CD4-positive, CD25-positive, alpha-beta regulatory T cell (primary cell): ENCODE measurements around the gene MEI1. TPM values are rescaled to one million over a fixed set of nuclear protein-coding genes. Genes with fewer than 3 reads are reported as not detected.

Experiments
- ATAC-seq, 2 donors: fragments of 150-1000 bp; cut with Tn5 transposase; one replicate each; pipeline ENCODE4 v1.10.0; 2021; ENCODE audit warnings: low read depth in 2 of 2, moderate number of reproducible peaks in 2 of 2, moderate library complexity in 1 of 2
- DNase-seq, 3 donors: peaks; one replicate each; pipeline versions ENCODE4 v3.0.0 to v3.0.0-alpha.2; 2012 to 2022; ENCODE audit warnings: mixed read lengths in 1 of 3
- H3K27ac ChIP-seq: one replicate; pipeline ENCODE4 v1.7.0; 2013; ENCODE audit warnings: mild to moderate bottlenecking, low read length; ENCODE audit not compliant: insufficient read depth, poor library complexity, severe bottlenecking
- H3K27me3 ChIP-seq: one replicate; pipeline ENCODE4 v1.7.0; 2013; ENCODE audit warnings: low read length; ENCODE audit not compliant: control insufficient read depth, insufficient read depth
- H3K36me3 ChIP-seq: one replicate; pipeline ENCODE4 v1.7.0; 2013; ENCODE audit warnings: mild to moderate bottlenecking, low read length, moderate library complexity; ENCODE audit not compliant: control insufficient read depth, insufficient read depth
- H3K4me1 ChIP-seq: 2 replicates; pipeline ENCODE4 v1.7.0; 2013; ENCODE audit warnings: mild to moderate bottlenecking, low read length; ENCODE audit not compliant: insufficient read depth, control insufficient read depth, poor library complexity, severe bottlenecking
- H3K4me3 ChIP-seq: one replicate; pipeline ENCODE4 v1.7.0; 2013; ENCODE audit warnings: low read depth, mild to moderate bottlenecking, low read length, moderate library complexity
- H3K9me3 ChIP-seq, 2 experiments: 1 replicate in 1 of 2; 2 replicates in 1 of 2; pipeline ENCODE4 v1.7.0; 2013; ENCODE audit warnings: low read length in 2 of 2, mild to moderate bottlenecking in 1 of 2, moderate library complexity in 1 of 2; ENCODE audit not compliant: control insufficient read depth in 2 of 2
- H3K27ac Mint-ChIP-seq, 3 donors: one replicate each; pipeline ENCODE4 v1.8.0; 2020 to 2022; ENCODE audit warnings: mild to moderate bottlenecking in 3 of 3, mixed read lengths in 3 of 3, moderate library complexity in 2 of 3
- H3K27me3 Mint-ChIP-seq: one replicate; pipeline ENCODE4 v1.8.0; 2022; ENCODE audit warnings: mild to moderate bottlenecking, mixed read lengths
- H3K36me3 Mint-ChIP-seq: one replicate; pipeline ENCODE4 v1.8.0; 2020; ENCODE audit warnings: mixed read lengths
- H3K4me1 Mint-ChIP-seq, 4 donors: one replicate each; pipeline ENCODE4 v1.8.0; 2020 to 2022; ENCODE audit warnings: mixed read lengths in 4 of 4, mild to moderate bottlenecking in 1 of 4
- H3K4me3 Mint-ChIP-seq, 4 donors: one replicate each; pipeline ENCODE4 v1.8.0; 2020 to 2022; ENCODE audit warnings: mild to moderate bottlenecking in 4 of 4, mixed read lengths in 4 of 4, moderate library complexity in 3 of 4
- H3K9me3 Mint-ChIP-seq, 7 donors: one replicate each; pipeline ENCODE4 v1.8.0; 2020 to 2022; ENCODE audit warnings: mixed read lengths in 7 of 7, mild to moderate bottlenecking in 3 of 7, moderate library complexity in 2 of 7
- polyA plus RNA-seq, 4 donors: library from polyadenylated mRNA; unstranded; fragments of 300-500 nt; fragmentation: Illumina TruSeq; gene quantifications; one replicate each; pipeline ENCODE4 v1.2.3, GENCODE V29; 2021
- total RNA-seq: library from RNA; stranded (reverse); gene quantifications from one replicate; pipeline ENCODE4 v1.2.3, GENCODE V29; 2022

Gene MEI1
- total and polyA plus RNA-seq, 5 donors from 2014 or later = 106 to 288 (median 223) TPM

DNA sequence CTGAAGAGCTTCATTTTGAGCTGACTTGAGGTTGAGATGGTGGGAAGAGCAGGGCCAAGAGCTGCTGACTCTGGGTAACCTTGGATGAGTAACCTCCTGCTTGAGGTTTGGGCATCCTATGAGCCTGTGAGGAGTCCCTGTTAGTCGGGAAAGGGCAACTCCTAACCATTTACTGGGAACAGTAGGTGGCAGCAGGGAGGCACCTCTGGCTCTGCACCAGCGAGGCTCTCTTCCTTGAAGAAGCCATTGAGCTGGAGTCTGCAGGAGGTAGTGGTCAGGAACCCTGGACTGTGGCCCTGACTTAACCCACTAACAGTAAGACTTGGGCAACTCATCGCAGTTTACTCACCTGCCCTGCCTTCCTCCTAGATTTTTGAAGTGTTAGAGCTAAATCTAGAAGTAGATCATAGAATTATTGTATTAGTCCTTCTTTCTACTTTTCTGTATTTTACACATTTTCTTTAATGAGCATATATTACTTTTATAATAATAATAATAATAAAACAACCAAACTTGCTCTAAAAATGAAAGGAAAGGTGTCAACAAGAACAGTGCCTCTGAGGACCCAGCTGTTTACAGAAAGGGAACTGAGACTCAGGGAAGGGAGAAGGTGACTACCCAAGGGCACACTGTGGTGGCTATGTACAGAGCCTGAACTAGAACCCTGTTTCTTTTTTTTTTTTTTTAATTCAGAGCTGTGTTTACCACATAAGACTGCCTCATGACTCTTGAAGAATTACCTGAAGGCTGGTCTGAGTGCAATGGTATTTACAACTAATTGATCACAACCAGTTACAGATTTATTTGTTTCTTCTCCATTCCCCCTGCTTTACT is 47.5 kb downstream of the MEI1 start:
- no peak overlapping the region for H3K4me3 Mint-ChIP-seq
- peaks cover 0 to 6% (median 2%) of the 10 kb centered on the region in 4 donors for H3K4me1 Mint-ChIP-seq
- peak; percentile 25 to 66 (median 63) for DNase-seq
- H3K4me3 ChIP-seq = no peak overlapping the region
- H3K27me3 Mint-ChIP-seq = peaks cover 26% of the 10 kb centered on the region
- H3K36me3 Mint-ChIP-seq = no peaks in the 10 kb centered on the region
- peaks cover 5% of the 10 kb centered on the region for H3K4me1 ChIP-seq
- no peaks in the 10 kb centered on the region for H3K9me3 Mint-ChIP-seq
- H3K36me3 ChIP-seq = no peaks in the 10 kb centered on the region
- no peak overlapping the region for H3K27ac ChIP-seq
- H3K27ac Mint-ChIP-seq = no peak overlapping the region
- peak; percentile 70 to 83 for ATAC-seq
- no peaks in the 10 kb centered on the region for H3K9me3 ChIP-seq
- H3K27me3 ChIP-seq = no peaks in the 10 kb centered on the region

DNA sequence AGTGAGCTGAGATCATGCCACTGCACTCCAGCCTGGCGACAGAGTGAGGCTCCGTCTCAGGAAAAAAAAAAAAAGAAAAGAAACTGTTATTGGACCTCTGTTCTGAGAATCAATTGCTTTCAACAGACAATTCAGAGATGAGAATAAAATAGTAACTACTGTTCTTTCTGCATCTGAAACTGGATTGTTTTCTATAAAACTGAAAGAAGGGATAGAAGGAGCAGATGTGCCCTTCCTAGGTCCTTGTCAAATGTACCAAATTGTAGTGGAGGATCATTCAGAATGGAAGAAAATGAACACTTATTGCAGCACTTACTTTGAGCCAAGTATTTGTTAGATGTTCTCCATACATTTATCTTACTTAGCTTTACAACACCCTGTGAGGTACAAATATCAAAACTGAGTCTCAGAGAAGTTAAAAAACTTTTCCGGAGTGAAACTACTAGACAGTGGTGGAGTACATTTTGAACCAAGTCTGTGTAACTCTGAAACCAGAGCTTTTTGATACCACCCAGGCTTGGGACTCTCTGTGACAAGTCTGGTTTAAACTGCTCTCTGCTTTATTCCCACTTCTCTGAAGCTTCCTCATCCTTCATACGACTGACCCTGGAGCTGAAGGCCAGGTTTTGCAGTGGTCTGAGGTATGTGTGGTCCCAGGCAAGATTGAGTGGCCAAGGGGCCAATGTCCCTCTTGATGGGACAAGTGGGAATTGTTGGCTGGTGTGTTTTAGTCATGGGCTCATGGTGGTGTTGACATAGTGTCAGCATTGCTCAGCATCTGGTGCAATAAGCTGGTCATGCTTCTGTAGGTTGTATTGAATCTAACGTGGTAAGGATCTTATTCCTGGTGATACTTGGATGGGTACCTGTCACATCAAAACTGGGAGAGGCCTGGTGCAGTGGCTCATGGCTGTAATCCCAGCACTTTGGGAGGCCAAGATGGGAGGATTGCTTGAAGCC is 53.0 kb downstream of the MEI1 start:
- peak overlapping the region; percentile 28 to 72 (median 68) for H3K27ac Mint-ChIP-seq
- H3K27me3 ChIP-seq = no peaks in the 10 kb centered on the region
- no peaks in the 10 kb centered on the region for H3K36me3 Mint-ChIP-seq
- no peaks in the 10 kb centered on the region for H3K27me3 Mint-ChIP-seq
- H3K4me3 Mint-ChIP-seq = peak overlapping the region in 3 of 4 donors; percentile 21 to 58 (median 27)
- H3K4me1 Mint-ChIP-seq = peaks cover 0 to 7% (median 0%) of the 10 kb centered on the region in 4 donors
- no peaks in the 10 kb centered on the region for H3K36me3 ChIP-seq
- H3K9me3 Mint-ChIP-seq = no peaks in the 10 kb centered on the region
- no peak overlapping the region for H3K27ac ChIP-seq
- ATAC-seq (peak in 1 of 2 donors; percentile 24), DNase-seq (peak in 1 of 3 donors; percentile 15)
- no peaks in the 10 kb centered on the region for H3K4me1 ChIP-seq
- H3K9me3 ChIP-seq = no peaks in the 10 kb centered on the region
- peak overlapping the region; percentile 42 for H3K4me3 ChIP-seq

DNA sequence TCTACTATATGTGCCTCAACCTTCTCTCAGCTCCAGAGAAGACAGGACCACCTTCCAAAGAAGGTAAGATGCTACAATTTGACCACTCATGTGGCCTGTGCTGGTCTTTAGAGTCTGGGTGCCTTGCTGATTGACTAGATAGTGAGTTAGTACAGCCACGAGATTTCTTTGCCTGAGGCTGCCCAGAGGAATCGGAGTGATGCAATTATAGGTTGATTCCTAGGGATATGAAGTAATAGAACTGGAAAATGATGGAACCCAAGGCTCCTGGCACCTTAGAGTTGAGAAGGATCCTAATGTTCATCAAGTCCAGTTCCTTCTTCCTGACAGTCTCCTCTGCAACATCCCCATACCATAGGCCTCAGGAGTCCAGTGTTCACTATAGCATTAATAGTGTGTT is 54.7 kb downstream of the MEI1 start:
- peak overlapping the region in 1 of 4 donors; percentile 19 for H3K4me3 Mint-ChIP-seq
- H3K4me1 ChIP-seq = no peaks in the 10 kb centered on the region
- no peaks in the 10 kb centered on the region for H3K36me3 Mint-ChIP-seq
- DNase-seq (no peak), ATAC-seq (no peak)
- peak overlapping the region in 2 of 3 donors; percentile 11 to 17 for H3K27ac Mint-ChIP-seq
- no peaks in the 10 kb centered on the region for H3K9me3 Mint-ChIP-seq
- H3K27ac ChIP-seq = no peak overlapping the region
- no peaks in the 10 kb centered on the region for H3K36me3 ChIP-seq
- H3K9me3 ChIP-seq = no peaks in the 10 kb centered on the region
- no peaks in the 10 kb centered on the region for H3K27me3 Mint-ChIP-seq
- H3K4me3 ChIP-seq = no peak overlapping the region
- peaks cover 0 to 7% (median 0%) of the 10 kb centered on the region in 4 donors for H3K4me1 Mint-ChIP-seq
- H3K27me3 ChIP-seq = no peaks in the 10 kb centered on the region

DNA sequence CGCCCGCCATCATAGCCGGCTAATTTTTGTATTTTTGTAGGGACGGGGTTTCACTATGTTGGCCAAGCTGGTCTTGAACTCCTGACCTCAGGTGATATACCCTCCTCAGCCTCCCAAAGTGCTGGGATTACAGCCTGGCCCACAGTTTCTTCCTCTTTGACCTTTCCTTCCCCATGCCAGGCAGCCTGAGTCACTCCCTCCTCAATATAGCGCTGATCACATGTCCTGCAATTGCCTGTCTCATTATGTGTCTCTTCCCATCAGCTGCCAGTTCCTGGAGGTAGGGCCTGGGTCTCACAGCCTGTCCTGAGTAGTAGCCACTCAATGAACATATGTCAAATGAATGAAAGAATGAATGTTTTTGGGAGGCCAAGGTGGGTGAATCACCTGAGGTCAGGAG is 58.2 kb downstream of the MEI1 start:
- Mint-ChIP-seq H3K36me3 (no peaks in the 10 kb centered on the region), H3K4me1 (peaks cover 0 to 2% (median 0%) of the 10 kb centered on the region in 4 donors), H3K27me3 (no peaks in the 10 kb centered on the region), H3K9me3 (no peaks in the 10 kb centered on the region), H3K27ac (no peak overlapping the region), H3K4me3 (no peak overlapping the region)
- H3K27me3 ChIP-seq = no peaks in the 10 kb centered on the region
- no peaks in the 10 kb centered on the region for H3K36me3 ChIP-seq
- no peaks in the 10 kb centered on the region for H3K4me1 ChIP-seq
- H3K27ac ChIP-seq = no peak overlapping the region
- no peak overlapping the region for H3K4me3 ChIP-seq
- no peak for DNase-seq
- ATAC-seq = no peak
- no peaks in the 10 kb centered on the region for H3K9me3 ChIP-seq

DNA sequence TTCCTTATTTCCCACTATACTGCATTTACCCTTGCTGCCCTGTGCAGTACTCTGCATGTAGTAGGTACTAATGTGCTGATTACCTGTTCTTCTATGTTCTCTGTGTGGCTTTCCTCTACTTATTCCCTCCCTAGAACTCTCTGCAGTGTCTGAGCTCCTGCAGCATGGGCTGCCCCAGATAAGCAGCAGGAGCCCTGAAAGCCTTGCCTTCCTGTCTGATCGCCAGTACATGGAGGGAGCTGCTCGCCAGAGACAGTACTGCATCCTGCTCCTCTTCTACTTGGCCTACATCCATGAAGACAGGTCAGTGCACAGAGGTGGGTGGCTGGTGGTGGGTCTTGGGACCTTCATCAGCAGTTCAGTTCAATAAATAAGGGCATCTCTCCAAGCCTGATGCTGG is 58.9 kb downstream of the MEI1 start:
- H3K36me3 ChIP-seq = no peaks in the 10 kb centered on the region
- H3K36me3 Mint-ChIP-seq = no peaks in the 10 kb centered on the region
- H3K27ac Mint-ChIP-seq = no peak overlapping the region
- ATAC-seq (no peak), DNase-seq (no peak)
- H3K4me1 ChIP-seq = no peaks in the 10 kb centered on the region
- H3K27me3 Mint-ChIP-seq = no peaks in the 10 kb centered on the region
- no peaks in the 10 kb centered on the region for H3K9me3 Mint-ChIP-seq
- H3K4me3 ChIP-seq = no peak overlapping the region
- no peaks in the 10 kb centered on the region for H3K9me3 ChIP-seq
- no peak overlapping the region for H3K4me3 Mint-ChIP-seq
- no peak overlapping the region for H3K27ac ChIP-seq
- H3K27me3 ChIP-seq = no peaks in the 10 kb centered on the region
- H3K4me1 Mint-ChIP-seq = no peaks in the 10 kb centered on the region

DNA sequence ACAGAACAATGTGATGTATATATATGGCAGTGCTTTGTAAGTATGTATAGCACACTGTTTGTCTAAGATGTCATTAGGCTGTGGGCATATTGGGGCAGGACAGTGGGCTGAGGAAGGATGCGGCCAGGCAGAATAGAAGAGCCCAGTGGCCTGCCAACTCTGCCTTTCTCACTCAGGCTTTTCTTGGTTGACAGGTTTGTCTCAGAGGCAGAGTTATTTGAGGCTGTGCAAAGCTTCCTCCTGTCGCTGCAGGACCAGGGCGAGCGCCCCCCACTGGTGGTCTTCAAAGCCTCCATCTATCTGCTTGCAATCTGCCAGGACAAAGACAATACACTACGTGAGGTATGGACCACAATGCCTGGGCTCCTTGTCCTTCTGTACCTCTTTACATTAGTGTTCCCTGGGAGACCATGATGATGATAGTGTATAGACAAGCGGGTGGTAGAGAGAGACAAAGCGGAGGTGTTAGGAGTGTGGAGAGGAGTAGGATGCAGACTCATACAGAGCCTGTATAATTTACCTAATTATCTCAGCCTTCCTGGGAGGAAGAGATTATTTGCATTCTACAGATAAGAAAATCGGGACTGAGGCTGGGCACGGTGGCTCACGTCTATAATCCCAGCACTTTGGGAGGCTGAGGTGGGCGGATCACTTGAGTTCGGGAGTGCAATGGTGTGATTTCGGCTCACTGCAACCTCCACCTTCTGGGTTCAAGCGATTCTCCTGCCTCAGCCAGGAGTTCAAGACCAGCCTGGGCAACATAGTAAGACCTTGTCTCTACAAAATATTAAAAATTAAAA is 63.9 kb downstream of the MEI1 start:
- H3K36me3 ChIP-seq = no peaks in the 10 kb centered on the region
- Mint-ChIP-seq H3K4me1 (no peaks in the 10 kb centered on the region), H3K9me3 (no peaks in the 10 kb centered on the region), H3K36me3 (no peaks in the 10 kb centered on the region), H3K4me3 (no peak overlapping the region), H3K27me3 (peaks cover 5% of the 10 kb centered on the region), H3K27ac (peak overlapping the region in 2 of 3 donors; percentile 22 to 77)
- no peak overlapping the region for H3K27ac ChIP-seq
- peak in 2 of 3 donors; percentile 32 to 48 for DNase-seq
- H3K27me3 ChIP-seq = no peaks in the 10 kb centered on the region
- no peaks in the 10 kb centered on the region for H3K4me1 ChIP-seq
- ATAC-seq = peak in 1 of 2 donors; percentile 50
- H3K4me3 ChIP-seq = no peak overlapping the region
- H3K9me3 ChIP-seq = no peaks in the 10 kb centered on the region

DNA sequence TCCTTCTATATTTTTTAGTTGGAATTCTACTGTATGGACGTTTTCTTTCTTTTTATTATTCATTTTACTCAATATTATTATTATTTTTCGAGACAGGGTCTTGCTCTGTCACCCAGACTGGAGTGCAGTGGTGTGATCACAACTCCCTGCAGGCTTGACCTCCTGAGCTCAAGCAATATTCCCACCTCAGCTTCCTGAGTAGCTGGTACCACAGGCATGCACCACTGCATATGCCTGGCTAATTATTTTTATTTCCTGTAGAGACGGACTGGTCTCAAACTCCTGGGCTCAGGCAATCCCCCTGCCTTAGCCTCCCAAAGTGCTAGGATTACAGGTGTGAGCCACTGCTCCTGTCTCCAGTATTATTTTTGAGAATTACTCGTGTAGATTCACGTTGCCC is 67.2 kb downstream of the MEI1 start:
- no peak overlapping the region for H3K4me3 ChIP-seq
- H3K9me3 Mint-ChIP-seq = no peaks in the 10 kb centered on the region
- no peak overlapping the region for H3K27ac Mint-ChIP-seq
- peaks cover 5% of the 10 kb centered on the region for H3K27me3 Mint-ChIP-seq
- no peaks in the 10 kb centered on the region for H3K4me1 ChIP-seq
- no peak for DNase-seq
- ATAC-seq = no peak
- H3K36me3 Mint-ChIP-seq = no peaks in the 10 kb centered on the region
- no peaks in the 10 kb centered on the region for H3K27me3 ChIP-seq
- H3K9me3 ChIP-seq = no peaks in the 10 kb centered on the region
- no peak overlapping the region for H3K4me3 Mint-ChIP-seq
- H3K36me3 ChIP-seq = no peaks in the 10 kb centered on the region
- no peak overlapping the region for H3K27ac ChIP-seq
- H3K4me1 Mint-ChIP-seq = no peaks in the 10 kb centered on the region
